Prostate gland (tissue), 2 donors: ENCODE data around the gene SLC25A33. TPM values are rescaled to one million over a fixed set of nuclear protein-coding genes. Genes with fewer than 3 reads are reported as not detected.

Source experiments
- DNase-seq: peaks from one replicate; pipeline ENCODE4 v3.0.0-alpha.2; 2019; ENCODE audit warnings: low spot score
- H3K27ac ChIP-seq, 2 donors: fragments of 200-600 bp; sonication (generic); 2 replicates each; pipeline ENCODE4 v1.5.1; 2017 to 2019
- H3K27me3 ChIP-seq: fragments of 200-600 bp; sonication (generic); replicated peaks from 2 replicates; pipeline ENCODE4 v1.5.1; 2019; ENCODE audit not compliant: insufficient read depth
- H3K36me3 ChIP-seq, 2 donors: fragments of 200-600 bp; sonication (generic); 1 replicate in 1 of 2; 2 replicates in 1 of 2; pipeline versions ENCODE4 v1.5.1 to v1.8.1; 2017 to 2019
- H3K4me1 ChIP-seq: fragments of 200-600 bp; sonication (generic); replicated peaks from 2 replicates; pipeline ENCODE4 v1.5.1; 2019
- H3K4me3 ChIP-seq, 2 donors: fragments of 200-600 bp; sonication (generic); 2 replicates each; pipeline ENCODE4 v1.5.1; 2017 to 2019
- H3K9me3 ChIP-seq: fragments of 200-600 bp; sonication (generic); 2 replicates; pipeline ENCODE4 v1.5.1; 2017
- POLR2A ChIP-seq: fragments of 450-650 bp; IDR thresholded peaks from one replicate; pipeline ENCODE4 v1.6.1; 2016; ENCODE audit warnings: antibody characterized with exemption, mild to moderate bottlenecking
- POLR2AphosphoS5 ChIP-seq: sonication (generic); formaldehyde crosslinking; IDR thresholded peaks from one replicate; pipeline ENCODE4 v1.6.1; 2017; ENCODE audit warnings: antibody characterized with exemption
- WGBS: methylation state at CpG from one replicate; pipeline ENCODE4 v1.1.5; 2018; 5-methylcytosine and 5-hydroxymethylcytosine counted together
- intact Hi-C: fragments of 100-400 bp; cut with DNase I; formaldehyde crosslinking; loops from one replicate; pipeline ENCODE4 v1.14.2; 2022
- total RNA-seq, 2 donors: library from RNA; depleted of rRNA; stranded (reverse); fragments of >200 nt; gene quantifications; one replicate each; pipeline ENCODE4 v1.1.0, GENCODE V29; 2016
- TF ChIP-seq, protein P1 (sequence below), 4 experiments: fragments of 200-600 bp in 2 of 4; fragments of 450-650 bp in 2 of 4; sonication (generic) in 2 of 4; IDR thresholded peaks; 1 replicate in 3 of 4; 2 replicates in 1 of 4; pipeline ENCODE4 v1.5.1; 2016 to 2019; ENCODE audit warnings: antibody characterized with exemption in 4 of 4, mild to moderate bottlenecking in 2 of 4, moderate library complexity in 2 of 4

SLC25A33 gene
- total RNA-seq, 2 donors from 2014 or later: 10.7 to 11.9 TPM

DNA sequence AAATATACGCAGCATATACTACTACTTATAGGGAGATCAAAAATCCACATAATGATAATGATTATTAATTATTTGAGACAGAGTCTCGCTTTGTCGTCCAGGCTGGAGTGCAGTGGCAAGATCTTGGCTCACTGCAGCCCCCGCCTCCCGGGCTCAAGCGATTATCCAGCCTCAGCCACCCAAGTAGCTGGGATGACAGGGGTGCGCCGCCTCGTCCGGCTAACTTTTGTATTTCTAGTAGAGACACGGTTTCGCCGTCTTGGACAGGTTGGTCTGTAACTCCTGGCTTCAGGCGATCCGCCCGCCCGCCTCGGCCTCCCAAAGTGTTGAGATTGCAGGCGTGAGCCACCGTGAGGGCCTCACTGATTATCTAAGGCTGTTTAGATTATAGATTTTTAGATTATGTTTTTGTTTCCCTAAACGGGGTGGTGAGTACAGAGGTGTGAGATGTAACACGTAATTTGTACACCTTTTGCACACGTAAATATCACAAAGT, 548 bp upstream of the SLC25A33 start:
- H3K27me3 ChIP-seq: no peaks in the 10 kb centered on the region
- H3K4me1 ChIP-seq: peaks cover 12% of the 10 kb centered on the region
- H3K36me3 ChIP-seq: no peaks in the 10 kb centered on the region
- H3K4me3 ChIP-seq: no peak overlapping the region
- no peaks in the 10 kb centered on the region for H3K9me3 ChIP-seq
- TF ChIP-seq POLR2A (no peak), POLR2AphosphoS5 (no peak)
- TF ChIP-seq, protein P1, sequence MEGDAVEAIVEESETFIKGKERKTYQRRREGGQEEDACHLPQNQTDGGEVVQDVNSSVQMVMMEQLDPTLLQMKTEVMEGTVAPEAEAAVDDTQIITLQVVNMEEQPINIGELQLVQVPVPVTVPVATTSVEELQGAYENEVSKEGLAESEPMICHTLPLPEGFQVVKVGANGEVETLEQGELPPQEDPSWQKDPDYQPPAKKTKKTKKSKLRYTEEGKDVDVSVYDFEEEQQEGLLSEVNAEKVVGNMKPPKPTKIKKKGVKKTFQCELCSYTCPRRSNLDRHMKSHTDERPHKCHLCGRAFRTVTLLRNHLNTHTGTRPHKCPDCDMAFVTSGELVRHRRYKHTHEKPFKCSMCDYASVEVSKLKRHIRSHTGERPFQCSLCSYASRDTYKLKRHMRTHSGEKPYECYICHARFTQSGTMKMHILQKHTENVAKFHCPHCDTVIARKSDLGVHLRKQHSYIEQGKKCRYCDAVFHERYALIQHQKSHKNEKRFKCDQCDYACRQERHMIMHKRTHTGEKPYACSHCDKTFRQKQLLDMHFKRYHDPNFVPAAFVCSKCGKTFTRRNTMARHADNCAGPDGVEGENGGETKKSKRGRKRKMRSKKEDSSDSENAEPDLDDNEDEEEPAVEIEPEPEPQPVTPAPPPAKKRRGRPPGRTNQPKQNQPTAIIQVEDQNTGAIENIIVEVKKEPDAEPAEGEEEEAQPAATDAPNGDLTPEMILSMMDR (IDR thresholded peaks at IDR 0.05): no peak
- H3K27ac ChIP-seq: peak overlapping the region; percentile 92 to 97
- intact Hi-C loops: no loop called here
- 83% methylated on average over 23 of the region's 23 CpGs for WGBS
- DNase-seq: no peak

DNA sequence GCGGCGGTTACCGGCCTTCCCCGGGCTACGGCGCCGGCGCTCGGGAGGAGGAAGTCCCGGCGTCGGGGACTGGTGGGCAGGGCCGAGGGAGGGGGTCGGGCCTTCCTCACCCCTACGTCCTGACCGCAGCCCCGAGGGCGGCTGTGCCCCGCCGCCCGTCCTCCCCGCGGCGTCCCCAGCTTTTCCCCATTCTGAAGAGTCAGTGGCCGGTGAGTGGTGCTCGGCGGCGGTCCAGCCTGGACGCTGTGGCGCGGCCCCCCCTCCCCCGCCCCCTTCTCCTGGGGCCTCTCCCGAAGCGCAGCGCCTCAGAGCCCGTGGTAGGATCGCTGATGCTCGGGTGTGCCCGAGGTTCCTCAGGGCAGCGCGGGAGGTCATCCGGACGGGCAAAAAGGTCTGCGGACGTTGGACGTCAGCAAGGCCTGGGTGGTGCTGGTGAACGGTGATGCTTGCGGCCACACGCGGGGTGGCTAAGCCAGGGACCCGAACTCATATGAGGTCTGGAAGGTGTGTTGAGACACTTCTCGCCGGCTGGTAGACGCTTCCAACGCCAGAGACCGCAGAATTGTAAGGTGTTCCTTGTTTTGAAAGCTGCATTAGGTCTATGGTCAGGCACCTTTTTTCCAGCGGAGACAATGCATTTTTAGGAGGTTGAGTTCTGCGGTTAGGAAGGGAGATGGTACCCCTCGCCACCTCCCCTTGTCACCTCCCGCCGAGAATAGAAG, 725 bp downstream of the SLC25A33 start:
- Histone ChIP-seq H3K9me3 (no peaks in the 10 kb centered on the region), H3K27ac (peak overlapping the region; percentile 86 to 97), H3K4me3 (peak overlapping the region; percentile 81 to 88), H3K4me1 (peaks cover 12% of the 10 kb centered on the region), H3K27me3 (no peaks in the 10 kb centered on the region), H3K36me3 (no peaks in the 10 kb centered on the region)
- intact Hi-C loops: loop anchor here (5.0 kb wide), 1 partner anchor 42 kb away; no protein-coding TSS in a partner anchor
- DNase-seq: peak; percentile 50
- TF ChIP-seq POLR2AphosphoS5 (peak; percentile 38), POLR2A (no peak)
- TF ChIP-seq, protein P1 (IDR thresholded peaks at IDR 0.05): no peak
- WGBS: 8% methylated on average over 31 of the region's 61 CpGs

DNA sequence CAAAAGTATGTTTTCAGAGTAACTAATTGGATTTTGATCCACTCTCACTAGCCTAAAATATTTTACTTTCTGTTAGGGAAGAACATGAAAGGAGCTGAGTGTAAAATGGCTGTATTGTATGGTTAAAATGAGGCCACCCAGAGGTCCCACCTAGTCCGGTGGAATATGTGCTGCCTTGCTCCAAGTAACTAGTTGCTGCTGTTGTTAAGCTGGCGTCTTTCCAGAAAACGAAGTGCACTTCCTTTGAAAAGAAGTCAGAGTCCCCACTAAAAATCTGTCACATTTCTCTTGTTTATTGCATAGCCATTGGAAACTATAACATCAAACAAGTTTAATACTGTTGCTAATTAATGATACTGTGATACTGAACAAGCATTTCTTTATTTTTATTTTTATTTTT, 3.2 kb downstream of the SLC25A33 start:
- H3K4me3 ChIP-seq: no peak overlapping the region
- H3K9me3 ChIP-seq: no peaks in the 10 kb centered on the region
- TF ChIP-seq POLR2AphosphoS5 (peak; percentile 15), POLR2A (no peak)
- TF ChIP-seq, protein P1 (IDR thresholded peaks at IDR 0.05): no peak
- no peaks in the 10 kb centered on the region for H3K36me3 ChIP-seq
- WGBS: 6% methylated on average over 3 of the region's 3 CpGs
- peak overlapping the region; percentile 31 to 52 for H3K27ac ChIP-seq
- intact Hi-C loops: loop anchor here (5.0 kb wide), 1 partner anchor 40 kb away; no protein-coding TSS in a partner anchor
- no peaks in the 10 kb centered on the region for H3K27me3 ChIP-seq
- DNase-seq: peak; percentile 63
- H3K4me1 ChIP-seq: peaks cover 12% of the 10 kb centered on the region

DNA sequence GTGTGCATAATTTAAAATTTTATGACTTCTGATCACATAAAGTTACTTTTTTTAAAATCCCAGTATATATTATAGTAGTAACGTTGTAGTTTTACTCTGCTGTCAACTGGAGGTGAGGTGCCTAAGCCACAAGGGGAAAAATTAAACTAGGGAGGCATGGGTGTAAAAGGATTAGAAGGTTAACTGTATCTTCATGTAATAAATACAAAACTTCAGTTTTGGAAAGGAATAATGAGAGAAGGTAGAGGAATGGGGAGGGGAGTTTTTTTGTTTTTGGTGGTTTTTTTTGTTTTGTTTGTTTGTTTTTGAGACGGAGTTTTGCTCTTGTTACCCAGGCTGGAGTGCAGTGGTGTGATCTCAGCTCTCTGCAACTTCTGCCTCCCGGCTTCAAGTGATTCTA, 5.7 kb downstream of the SLC25A33 start:
- 68% methylated on average over 3 of the region's 3 CpGs for WGBS

More for the DNA sequence above, 5.7 kb downstream of the SLC25A33 start:
- Histone ChIP-seq H3K27ac (no peak overlapping the region), H3K4me3 (no peak overlapping the region), H3K9me3 (no peaks in the 10 kb centered on the region), H3K4me1 (peaks cover 6% of the 10 kb centered on the region), H3K36me3 (no peaks in the 10 kb centered on the region), H3K27me3 (no peaks in the 10 kb centered on the region)
- intact Hi-C loops: loop anchor here (5.0 kb wide), 1 partner anchor 37 kb away; no protein-coding TSS in a partner anchor
- no peak for DNase-seq
- TF ChIP-seq POLR2AphosphoS5 (no peak), POLR2A (no peak)
- TF ChIP-seq, protein P1 (IDR thresholded peaks at IDR 0.05): no peak
